Renal cortex interstitium (tissue), 11 donors: ENCODE measurements around the gene EGF. TPM values are rescaled to one million over a fixed set of nuclear protein-coding genes. Genes with fewer than 3 reads are reported as not detected.
A peak's percentile ranks its signal among the peaks of the same experiment; 100 is the strongest.

Source experiments
- DNase-seq, 11 donors: peaks; one replicate each; pipeline ENCODE4 v3.0.0-alpha.2; 2013; ENCODE audit warnings: low read depth in 9 of 11, low spot score in 4 of 11; ENCODE audit errors: extremely low read depth in 1 of 11
- polyA plus RNA-seq, 3 donors: library from polyadenylated mRNA; unstranded; fragments of 120-200 nt; gene quantifications; one replicate each; pipeline ENCODE4 v1.2.1, GENCODE V29; 2013; ENCODE audit not compliant: insufficient read length in 3 of 3

Gene EGF
- polyA plus RNA-seq, 3 donors, result 2.0 to 8.4 (median 3.1) TPM

- DNase-seq, result no peak
Measured at GRCh38 chr4:109981936-109982335, 69.3 kb downstream of the EGF start.

GRCh38 chr4:109982521-109982920, 69.8 kb downstream of the EGF start:
- no peak for DNase-seq

- DNase-seq, result no peak
Measured at GRCh38 chr4:109985993-109986974, 73.6 kb downstream of the EGF start.

GRCh38 chr4:109989044-109989443, 76.4 kb downstream of the EGF start:
- DNase-seq, result no peak

GRCh38 chr4:109989618-109990017, 76.9 kb downstream of the EGF start:
- no peak for DNase-seq

GRCh38 chr4:109990261-109991257, 77.9 kb downstream of the EGF start:
- DNase-seq, result no peak

GRCh38 chr4:109993116-109993515, 80.4 kb downstream of the EGF start:
- DNase-seq, result no peak

GRCh38 chr4:109994415-109994827, 81.7 kb downstream of the EGF start:
- DNase-seq, result no peak

- DNase-seq, result no peak
Measured at GRCh38 chr4:109996526-109996925, 83.8 kb downstream of the EGF start.

- DNase-seq, result peak in 10 of 11 donors; percentile 35 to 79 (median 51)
Measured at GRCh38 chr4:109998867-109999584, 86.3 kb downstream of the EGF start.

- no peak for DNase-seq
Measured at GRCh38 chr4:109999585-109999912, 86.9 kb downstream of the EGF start.

GRCh38 chr4:110002326-110002725, 89.6 kb downstream of the EGF start:
- DNase-seq, result no peak

- DNase-seq, result no peak
Measured at GRCh38 chr4:110003401-110004187, 90.9 kb downstream of the EGF start.

GRCh38 chr4:110004556-110004955, 91.9 kb downstream of the EGF start:
- DNase-seq, result peak in 3 of 11 donors; percentile 49 to 67 (median 63)

GRCh38 chr4:110005461-110006056, 92.9 kb downstream of the EGF start:
- peak in 9 of 11 donors; percentile 36 to 81 (median 58) for DNase-seq

GRCh38 chr4:110007217-110007616, 94.5 kb downstream of the EGF start:
- no peak for DNase-seq

- no peak for DNase-seq
Measured at GRCh38 chr4:110008540-110008939, 95.9 kb downstream of the EGF start.

- DNase-seq, result peak in 2 of 11 donors; percentile 60 to 73
Measured at GRCh38 chr4:110009550-110009949, 96.9 kb downstream of the EGF start.
